ENCODE results near the gene PSMB7. TPM values are rescaled to one million over a fixed set of nuclear protein-coding genes. Genes with fewer than 3 reads are reported as not detected.

Gene PSMB7
- total and polyA plus RNA-seq, 2 of the 4 experiments (the other 2 are of a cell fraction), result 340 to 430 TPM

DNA sequence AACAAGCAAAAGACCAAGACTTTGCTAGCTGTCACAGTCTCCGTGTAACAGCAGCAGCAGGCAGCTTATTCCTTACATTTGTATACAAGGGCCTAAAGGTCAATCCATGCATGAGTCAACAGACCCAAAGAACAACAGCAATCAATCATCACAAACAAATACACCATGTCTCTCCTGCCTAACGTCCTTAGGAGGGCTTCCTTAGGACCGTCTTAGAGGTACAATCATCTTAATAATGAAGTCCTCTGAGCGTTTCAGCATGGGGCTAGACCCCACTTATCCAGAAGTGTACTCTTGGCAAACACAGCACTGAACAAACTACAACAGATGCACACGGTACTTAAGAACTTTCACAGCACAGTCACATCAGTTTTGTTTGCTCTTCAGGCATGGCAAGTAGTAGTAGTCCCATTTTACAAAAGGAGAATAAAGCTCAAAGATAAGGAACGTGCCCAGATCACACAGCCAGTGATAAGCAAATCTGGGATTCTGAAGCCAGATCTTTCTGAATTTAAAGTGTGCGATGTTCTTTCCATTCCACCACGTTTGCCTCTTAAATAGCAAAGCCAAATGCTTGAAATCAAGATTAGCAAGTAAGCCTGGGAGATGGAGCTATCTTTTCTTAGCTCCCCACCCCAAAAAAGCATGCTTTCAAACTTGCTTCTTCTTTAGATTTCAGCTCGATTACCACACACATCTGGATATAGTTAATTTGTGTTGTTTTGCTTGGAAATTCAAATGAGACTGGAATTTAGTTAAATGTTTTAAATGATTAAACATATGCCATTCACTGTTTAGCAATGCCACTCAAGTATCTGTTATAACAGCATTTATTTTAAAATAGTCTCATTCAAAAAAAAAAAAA is 24.2 kb downstream of the PSMB7 start:
- ChIA-PET POLR2A (ENCODE audit: unreplicated experiment) (no interaction called here), CTCF (interaction anchor here (0.5 to 1.2 kb wide), 6 partner anchors 15 to 312 kb away, joined by 3 to 4 read pairs (median 3); no protein-coding TSS in a partner anchor)
- H3K9me3 ChIP-seq (ENCODE audit: control insufficient read depth, insufficient read depth, low read length), result no peaks in the 10 kb centered on the region
- H3K4ac ChIP-seq (ENCODE audit: low read depth, low read length), result peak overlapping the region; percentile 70
- no peak overlapping the region for H2AK9ac ChIP-seq (replicated peaks; ENCODE audit: low read depth, low read length, poor library complexity)
- H3K4me2 ChIP-seq (ENCODE audit: low read depth, low read length), result peak overlapping the region; percentile 73
- peak overlapping the region; percentile 16 for H2AK5ac ChIP-seq (ENCODE audit: low read depth, low read length)
- peak overlapping the region; percentile 70; the same call in 1 of the 2 replicates for H3K23ac ChIP-seq (ENCODE audit: low read depth, low read length)
- TF ChIP-seq SMC3 (IDR thresholded peaks at IDR 0.05; ENCODE audit: low read depth, low read length), result no peak
- TF ChIP-seq FOS (IDR thresholded peaks at IDR 0.05; ENCODE audit: low read depth, low read length), result peak; percentile 40; the same call in 1 of the 2 replicates
- TF ChIP-seq MXI1 (IDR thresholded peaks at IDR 0.05; ENCODE audit: borderline replicate concordance, low read depth, low read length), result no peak
- TF ChIP-seq CEBPB (IDR thresholded peaks at IDR 0.05; ENCODE audit: low read depth, low read length), result no peak
- no peak for TF ChIP-seq MAZ (IDR thresholded peaks at IDR 0.05; ENCODE audit: borderline replicate concordance, low read depth, low read length)
- H2BK15ac ChIP-seq (ENCODE audit: low read depth, low read length), result no peak overlapping the region
- intact Hi-C loops (cut with micrococcal nuclease) (loop anchor here (2.0 kb wide), 1 partner anchor 16 kb away; no protein-coding TSS in a partner anchor), in situ Hi-C loops (cut with MboI; ENCODE audit: low sequenced_read_pairs) (no loop called here), dilution Hi-C loops (cut with HindIII; ENCODE audit: low sequenced_read_pairs, unreplicated experiment) (no loop called here)
- peak overlapping the region; percentile 27 for H3K14ac ChIP-seq (replicated peaks; ENCODE audit: low read depth, low read length)
- peak overlapping the region; percentile 30 for H4K5ac ChIP-seq (ENCODE audit: low read depth, low read length)
- ATAC-seq (ENCODE audit: low read depth) (peak; percentile 33), DNase-seq (peak; percentile 67)
- H3K56ac ChIP-seq (ENCODE audit: extremely low read depth, insufficient read depth, low read length), result peak overlapping the region; percentile 17
- peaks cover 40% of the 10 kb centered on the region for H3K4me1 ChIP-seq (ENCODE audit: control insufficient read depth, insufficient read depth, low read length)
- no TSS peak for BruUV-seq (replicated peaks)
- H2BK5ac ChIP-seq (ENCODE audit: low read depth, low read length, poor library complexity, severe bottlenecking), result peak overlapping the region; percentile 25
- H3K36me3 ChIP-seq (ENCODE audit: control insufficient read depth, insufficient read depth, low read length), result peaks cover 2% of the 10 kb centered on the region; the same call in 1 of the 2 replicates
- H4K91ac ChIP-seq (ENCODE audit: insufficient read depth, low read depth, low read length), result peak overlapping the region; percentile 73; the same call in 1 of the 2 replicates
- WGBS, 2 experiments (ENCODE audit: extremely low coverage in 2 of 2, insufficient read length in 1 of 2), result 34% methylated on average over 4 of the region's 9 CpGs; no CpG with 5 or more reads in 1 of the 2 experiments
- H3K18ac ChIP-seq (ENCODE audit: low read depth, low read length), result peak overlapping the region; percentile 80
- H3K9ac ChIP-seq (ENCODE audit: low read depth, low read length), result no peak overlapping the region
- peaks cover 72% of the 10 kb centered on the region for H4K20me1 ChIP-seq (ENCODE audit: insufficient read depth, low read length)
- H4K8ac ChIP-seq (ENCODE audit: low read depth in 2 of 2, low read length in 2 of 2), result peak overlapping the region in 1 of 2 experiments; percentile 19; a peak in 2 of 4 replicates
- H2AFZ ChIP-seq (replicated peaks; ENCODE audit: low read length, poor library complexity), result no peak overlapping the region
- peak overlapping the region; percentile 79 for H2BK20ac ChIP-seq (ENCODE audit: low read depth, low read length)
- H3K27me3 ChIP-seq (ENCODE audit: control insufficient read depth, insufficient read depth, low read length), result no peaks in the 10 kb centered on the region
- peak overlapping the region; percentile 69 for H2BK120ac ChIP-seq (ENCODE audit: low read depth, low read length)
- peak overlapping the region; percentile 9; the same call in 1 of the 2 replicates for H3K27ac ChIP-seq (ENCODE audit: insufficient read depth, low read length)
- H3K9me1 ChIP-seq (ENCODE audit: insufficient read depth, low read length), result peaks cover 24% of the 10 kb centered on the region
- H3K4me3 ChIP-seq (ENCODE audit: insufficient read depth, low read depth, low read length), result no peak overlapping the region
- peaks cover 27 to 83% of the 10 kb centered on the region in 2 experiments for H3K79me1 ChIP-seq (ENCODE audit: low read depth in 1 of 2, low read length in 2 of 2)
